ENCODE data around the gene RAPGEF2.
"Not testable (repeated sequence)": the region's sequence is repeated elsewhere in the genome, so short reads cannot be mapped to it uniquely, and the experiment has no call there.

DNA sequence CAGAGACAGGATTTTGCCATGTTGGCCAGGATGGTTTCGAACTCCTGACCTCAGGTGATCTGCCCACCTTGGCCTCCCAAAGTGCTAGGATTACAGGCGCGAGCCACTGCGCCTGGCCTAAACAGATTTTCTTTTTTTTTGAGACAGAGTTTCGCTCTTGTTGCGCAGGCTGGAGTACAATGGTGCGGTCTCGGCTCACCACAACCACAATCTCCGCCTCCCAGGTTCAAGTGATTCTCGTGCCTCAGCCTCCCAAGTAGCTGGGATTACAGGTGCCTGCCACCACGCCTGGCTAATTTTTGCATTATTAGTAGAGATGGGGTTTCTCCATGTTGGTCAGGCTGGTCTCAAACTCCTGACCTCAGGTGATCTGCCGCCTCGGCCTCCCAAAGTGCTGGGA lies 25.9 kb upstream of the RAPGEF2 start:
- TF ChIP-seq, protein P1, sequence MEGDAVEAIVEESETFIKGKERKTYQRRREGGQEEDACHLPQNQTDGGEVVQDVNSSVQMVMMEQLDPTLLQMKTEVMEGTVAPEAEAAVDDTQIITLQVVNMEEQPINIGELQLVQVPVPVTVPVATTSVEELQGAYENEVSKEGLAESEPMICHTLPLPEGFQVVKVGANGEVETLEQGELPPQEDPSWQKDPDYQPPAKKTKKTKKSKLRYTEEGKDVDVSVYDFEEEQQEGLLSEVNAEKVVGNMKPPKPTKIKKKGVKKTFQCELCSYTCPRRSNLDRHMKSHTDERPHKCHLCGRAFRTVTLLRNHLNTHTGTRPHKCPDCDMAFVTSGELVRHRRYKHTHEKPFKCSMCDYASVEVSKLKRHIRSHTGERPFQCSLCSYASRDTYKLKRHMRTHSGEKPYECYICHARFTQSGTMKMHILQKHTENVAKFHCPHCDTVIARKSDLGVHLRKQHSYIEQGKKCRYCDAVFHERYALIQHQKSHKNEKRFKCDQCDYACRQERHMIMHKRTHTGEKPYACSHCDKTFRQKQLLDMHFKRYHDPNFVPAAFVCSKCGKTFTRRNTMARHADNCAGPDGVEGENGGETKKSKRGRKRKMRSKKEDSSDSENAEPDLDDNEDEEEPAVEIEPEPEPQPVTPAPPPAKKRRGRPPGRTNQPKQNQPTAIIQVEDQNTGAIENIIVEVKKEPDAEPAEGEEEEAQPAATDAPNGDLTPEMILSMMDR (IDR thresholded peaks at IDR 0.05) = not testable (repeated sequence)
- not testable (repeated sequence) for TF ChIP-seq POLR2A (IDR thresholded peaks at IDR 0.05)

All from thyroid gland (tissue), 4 donors.